Gastrocnemius medialis (tissue), 4 donors: ENCODE results near the gene ATG9A.

ENCODE experiments used
- POLR2A ChIP-seq, 2 donors: fragments of 450-650 bp; IDR thresholded peaks; one replicate each; pipeline ENCODE4 v1.6.1; 2017; ENCODE audit warnings: antibody characterized with exemption in 2 of 2, mild to moderate bottlenecking in 2 of 2, moderate library complexity in 2 of 2
- TF ChIP-seq, protein P1 (sequence below), 5 experiments: fragments of 450-650 bp in 3 of 5; fragments of 200-600 bp in 2 of 5; sonication (generic) in 2 of 5; IDR thresholded peaks in 4 of 5; conservative IDR thresholded peaks in 1 of 5; 1 replicate in 4 of 5; 2 replicates in 1 of 5; pipeline ENCODE4 v1.5.1; 2016 to 2019; ENCODE audit warnings: antibody characterized with exemption in 5 of 5, mild to moderate bottlenecking in 3 of 5, moderate library complexity in 3 of 5

DNA sequence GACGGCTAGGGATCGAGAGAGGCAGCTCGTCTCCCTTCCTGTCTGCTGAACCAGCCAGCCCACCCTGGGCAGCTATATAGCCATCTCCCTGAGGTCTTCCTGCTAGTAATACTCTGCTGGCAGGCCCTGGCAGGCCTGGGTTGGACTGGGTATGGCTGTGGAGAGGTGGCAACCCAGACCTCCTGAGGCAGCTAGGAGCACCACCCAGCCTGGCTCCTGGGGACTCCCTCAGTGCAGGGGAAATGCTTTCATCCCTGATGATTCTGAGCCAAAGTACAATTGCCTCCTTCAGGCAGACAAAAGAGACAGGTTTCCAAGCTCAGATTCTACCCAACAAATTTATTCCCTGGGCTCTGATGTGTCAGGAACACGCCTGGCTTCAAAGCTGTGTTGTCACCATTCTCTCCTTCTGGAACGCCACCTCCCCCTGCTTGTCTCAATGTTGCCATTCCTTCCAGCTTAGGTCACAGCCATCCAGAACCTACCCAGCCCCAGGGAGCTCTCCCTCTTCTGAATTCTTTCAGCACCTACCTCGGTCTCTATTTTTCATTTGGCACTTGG lies 45.0 kb upstream of the ATG9A start:
- TF ChIP-seq, protein P1, sequence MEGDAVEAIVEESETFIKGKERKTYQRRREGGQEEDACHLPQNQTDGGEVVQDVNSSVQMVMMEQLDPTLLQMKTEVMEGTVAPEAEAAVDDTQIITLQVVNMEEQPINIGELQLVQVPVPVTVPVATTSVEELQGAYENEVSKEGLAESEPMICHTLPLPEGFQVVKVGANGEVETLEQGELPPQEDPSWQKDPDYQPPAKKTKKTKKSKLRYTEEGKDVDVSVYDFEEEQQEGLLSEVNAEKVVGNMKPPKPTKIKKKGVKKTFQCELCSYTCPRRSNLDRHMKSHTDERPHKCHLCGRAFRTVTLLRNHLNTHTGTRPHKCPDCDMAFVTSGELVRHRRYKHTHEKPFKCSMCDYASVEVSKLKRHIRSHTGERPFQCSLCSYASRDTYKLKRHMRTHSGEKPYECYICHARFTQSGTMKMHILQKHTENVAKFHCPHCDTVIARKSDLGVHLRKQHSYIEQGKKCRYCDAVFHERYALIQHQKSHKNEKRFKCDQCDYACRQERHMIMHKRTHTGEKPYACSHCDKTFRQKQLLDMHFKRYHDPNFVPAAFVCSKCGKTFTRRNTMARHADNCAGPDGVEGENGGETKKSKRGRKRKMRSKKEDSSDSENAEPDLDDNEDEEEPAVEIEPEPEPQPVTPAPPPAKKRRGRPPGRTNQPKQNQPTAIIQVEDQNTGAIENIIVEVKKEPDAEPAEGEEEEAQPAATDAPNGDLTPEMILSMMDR (IDR thresholded peaks at IDR 0.05 in 4 of 5, conservative IDR thresholded peaks at IDR 0.05 in 1 of 5) = no peak
- TF ChIP-seq POLR2A (IDR thresholded peaks at IDR 0.05) = no peak
